Germinal center (tissue), 1 donor: Measurements from ENCODE around the gene PNMA6E.

Source experiments
- DNase-seq: peaks from one replicate; pipeline ENCODE4 v3.0.0; 2012; ENCODE audit warnings: mixed read lengths, low spot score

The PNMA6E gene

GRCh38 chrX:153384390-153384789 lies 16.8 kb downstream of the PNMA6E start:
- no peak for DNase-seq

- no peak for DNase-seq
These were observed 18.3 kb downstream of the PNMA6E start for GRCh38 chrX:153382563-153383482.

- DNase-seq, result no peak
These were observed 19.2 kb downstream of the PNMA6E start for GRCh38 chrX:153381684-153382532.

GRCh38 chrX:153380691-153381090 lies 20.5 kb downstream of the PNMA6E start:
- DNase-seq, result no peak

GRCh38 chrX:153379971-153380581 lies 21.1 kb downstream of the PNMA6E start:
- DNase-seq, result no peak

GRCh38 chrX:153379508-153379907 lies 21.6 kb downstream of the PNMA6E start:
- DNase-seq, result no peak

GRCh38 chrX:153378607-153379006 lies 22.5 kb downstream of the PNMA6E start:
- no peak for DNase-seq

- DNase-seq, result no peak
These were observed 23.4 kb downstream of the PNMA6E start for GRCh38 chrX:153377727-153378126.

- DNase-seq, result no peak
These were observed 25.6 kb downstream of the PNMA6E start for GRCh38 chrX:153375571-153375970.

GRCh38 chrX:153374426-153374825 lies 26.7 kb downstream of the PNMA6E start:
- DNase-seq, result no peak

- no peak for DNase-seq
These were observed 28.2 kb downstream of the PNMA6E start for GRCh38 chrX:153372949-153373348.

GRCh38 chrX:153371256-153371655 lies 29.9 kb downstream of the PNMA6E start:
- no peak for DNase-seq

- DNase-seq, result no peak
These were observed 30.7 kb downstream of the PNMA6E start for GRCh38 chrX:153370293-153371055.

- DNase-seq, result no peak
These were observed 34.1 kb downstream of the PNMA6E start for GRCh38 chrX:153366878-153367538.

- no peak for DNase-seq
These were observed 35.0 kb downstream of the PNMA6E start for GRCh38 chrX:153366119-153366518.

GRCh38 chrX:153365670-153366069 lies 35.5 kb downstream of the PNMA6E start:
- DNase-seq, result no peak

- DNase-seq, result no peak
These were observed 39.3 kb downstream of the PNMA6E start for GRCh38 chrX:153361781-153362397.

- DNase-seq, result no peak
These were observed 43.3 kb downstream of the PNMA6E start for GRCh38 chrX:153357877-153358276.

GRCh38 chrX:153353416-153353815 lies 47.7 kb downstream of the PNMA6E start:
- DNase-seq, result no peak

GRCh38 chrX:153352858-153353257 lies 48.3 kb downstream of the PNMA6E start:
- no peak for DNase-seq

GRCh38 chrX:153351981-153352380 lies 49.2 kb downstream of the PNMA6E start:
- no peak for DNase-seq
